Fibroblast of the conjunctiva (primary cell): ENCODE data around the gene RTN1.

Source experiments
- DNase-seq: peaks from one replicate; pipeline ENCODE4 v3.0.0-alpha.2; 2010; ENCODE audit warnings: low read depth

The RTN1 gene

DNA sequence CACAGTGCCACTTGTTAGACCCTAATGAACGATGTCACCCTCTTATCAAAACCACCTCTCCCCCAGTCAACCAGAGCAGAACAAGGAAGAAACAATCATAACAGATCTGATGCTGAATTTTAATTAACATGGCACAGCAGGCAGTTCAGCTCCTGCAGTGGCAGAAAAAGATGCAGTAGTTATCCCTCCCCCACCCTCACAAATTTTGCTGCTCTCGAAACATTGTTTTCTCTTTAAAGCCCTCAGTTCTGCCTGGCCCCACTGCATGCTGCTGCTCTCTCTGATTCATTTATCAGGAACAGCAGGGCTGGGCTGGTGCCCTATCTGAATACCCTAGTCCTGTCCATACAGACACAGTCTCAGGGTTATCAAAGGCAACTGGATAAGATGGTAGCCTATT is 306.2 kb downstream of the RTN1 start:
- DNase-seq, result no peak

DNA sequence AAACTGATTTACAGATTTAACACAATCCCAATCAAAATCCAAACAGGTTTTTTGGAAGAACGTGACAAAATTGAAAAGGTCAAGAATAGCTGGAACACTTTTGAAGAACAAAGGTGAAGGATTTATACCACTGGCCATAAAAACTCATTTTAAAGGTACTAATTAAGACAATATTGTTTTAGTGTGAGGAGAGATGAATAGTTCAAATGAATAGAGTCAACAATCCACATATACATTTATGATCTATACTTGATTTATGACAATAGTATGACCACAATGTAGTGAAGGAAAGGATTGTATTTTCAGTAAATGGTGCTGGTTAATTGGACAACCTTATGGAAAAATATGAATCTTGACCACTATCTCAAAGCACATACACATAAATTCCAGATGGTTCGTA is 323.3 kb downstream of the RTN1 start:
- no peak for DNase-seq
